HTERT RPE-1 (cell line): ENCODE measurements around the gene MAGI1.

Experiments used
- in situ Hi-C: fragments of 300-500 bp; cut with MboI; formaldehyde crosslinking; loops from 4 replicates; pipeline ENCODE4 v1.14.3; 2020; ENCODE audit warnings: low sequenced_read_pairs

The MAGI1 gene

GRCh38 chr3:65658401-65658800 lies 380.3 kb downstream of the MAGI1 start:
- in situ Hi-C loops, result no loop called here

GRCh38 chr3:65655061-65655460 lies 383.7 kb downstream of the MAGI1 start:
- in situ Hi-C loops, result no loop called here

- in situ Hi-C loops, result no loop called here
These were observed 385.0 kb downstream of the MAGI1 start for GRCh38 chr3:65653731-65654130.

GRCh38 chr3:65650247-65650646 lies 388.5 kb downstream of the MAGI1 start:
- in situ Hi-C loops, result no loop called here

- in situ Hi-C loops, result no loop called here
These were observed 391.3 kb downstream of the MAGI1 start for GRCh38 chr3:65647369-65647768.

- in situ Hi-C loops, result no loop called here
These were observed 395.8 kb downstream of the MAGI1 start for GRCh38 chr3:65642883-65643282.

GRCh38 chr3:65641777-65642176 lies 396.9 kb downstream of the MAGI1 start:
- in situ Hi-C loops, result no loop called here

- in situ Hi-C loops, result no loop called here
These were observed 397.7 kb downstream of the MAGI1 start for GRCh38 chr3:65641045-65641444.

GRCh38 chr3:65639444-65639843 lies 399.3 kb downstream of the MAGI1 start:
- in situ Hi-C loops, result no loop called here

- in situ Hi-C loops, result no loop called here
These were observed 400.4 kb downstream of the MAGI1 start for GRCh38 chr3:65638301-65638700.

- in situ Hi-C loops, result no loop called here
These were observed 402.4 kb downstream of the MAGI1 start for GRCh38 chr3:65636326-65636725.

- in situ Hi-C loops, result no loop called here
These were observed 403.1 kb downstream of the MAGI1 start for GRCh38 chr3:65635657-65636056.

GRCh38 chr3:65633018-65633638 lies 405.6 kb downstream of the MAGI1 start:
- in situ Hi-C loops, result no loop called here

GRCh38 chr3:65632414-65632813 lies 406.3 kb downstream of the MAGI1 start:
- in situ Hi-C loops, result no loop called here

- in situ Hi-C loops, result no loop called here
These were observed 409.7 kb downstream of the MAGI1 start for GRCh38 chr3:65628978-65629377.

- in situ Hi-C loops, result no loop called here
These were observed 411.7 kb downstream of the MAGI1 start for GRCh38 chr3:65627062-65627461.

- in situ Hi-C loops, result no loop called here
These were observed 413.4 kb downstream of the MAGI1 start for GRCh38 chr3:65625305-65625704.

- in situ Hi-C loops, result no loop called here
These were observed 415.4 kb downstream of the MAGI1 start for GRCh38 chr3:65623362-65623761.

- in situ Hi-C loops, result no loop called here
These were observed 418.8 kb downstream of the MAGI1 start for GRCh38 chr3:65619888-65620287.

- in situ Hi-C loops, result no loop called here
These were observed 419.3 kb downstream of the MAGI1 start for GRCh38 chr3:65619451-65619881.

GRCh38 chr3:65618599-65618998 lies 420.1 kb downstream of the MAGI1 start:
- in situ Hi-C loops, result no loop called here

- in situ Hi-C loops, result no loop called here
These were observed 420.9 kb downstream of the MAGI1 start for GRCh38 chr3:65617787-65618186.

GRCh38 chr3:65617209-65617608 lies 421.5 kb downstream of the MAGI1 start:
- in situ Hi-C loops, result no loop called here
